C4-2B (cell line): ENCODE measurements around the gene ANP32A.

Experiments
- H3K27ac ChIP-seq: fragments of 450-650 bp; 2 replicates; pipeline ENCODE4 v1.5.1; 2017
- ZFX ChIP-seq: fragments of 450-650 bp; IDR thresholded peaks from 2 replicates; pipeline ENCODE4 v1.6.1; 2017
- TF ChIP-seq, protein P1 (sequence below): fragments of 450-650 bp; conservative IDR thresholded peaks from 2 replicates; pipeline ENCODE4 v1.5.1; 2017; ENCODE audit warnings: mild to moderate bottlenecking

The ANP32A gene

DNA sequence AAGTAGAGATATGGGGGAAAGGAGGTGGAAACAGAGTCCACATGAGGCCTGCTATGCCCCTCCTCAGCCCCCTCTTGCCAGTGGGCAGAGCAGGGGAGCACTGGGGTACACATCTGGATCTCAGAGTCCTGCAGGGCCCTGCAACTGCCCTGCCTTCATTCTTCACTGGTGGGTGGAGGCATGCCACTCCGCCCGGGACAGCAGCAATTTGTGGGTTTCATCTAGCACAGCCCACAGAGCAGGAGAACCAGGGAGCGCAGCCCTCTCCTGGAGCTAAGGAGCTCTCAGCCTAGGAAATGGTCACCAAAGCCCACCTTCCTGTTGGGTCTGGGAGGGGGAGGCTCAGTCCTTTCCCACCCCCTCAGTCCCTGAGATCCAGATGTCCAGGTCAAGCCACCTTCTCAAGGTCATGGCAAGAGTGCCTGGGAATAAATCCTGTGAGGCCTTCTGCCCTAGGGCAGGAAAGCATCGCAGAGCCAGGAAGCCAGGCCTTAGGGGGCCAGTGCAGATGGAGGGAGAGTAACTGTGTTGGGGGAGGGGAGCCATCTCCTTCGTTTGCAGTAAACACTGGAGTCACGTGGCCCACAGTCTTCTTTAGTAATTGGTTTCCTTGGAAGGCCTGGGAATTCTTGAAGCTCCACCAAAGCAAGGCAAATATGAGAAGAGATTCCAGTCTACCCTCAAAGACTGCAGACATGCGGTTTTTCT is 31.0 kb downstream of the ANP32A start:
- no peak for TF ChIP-seq ZFX
- TF ChIP-seq, protein P1, sequence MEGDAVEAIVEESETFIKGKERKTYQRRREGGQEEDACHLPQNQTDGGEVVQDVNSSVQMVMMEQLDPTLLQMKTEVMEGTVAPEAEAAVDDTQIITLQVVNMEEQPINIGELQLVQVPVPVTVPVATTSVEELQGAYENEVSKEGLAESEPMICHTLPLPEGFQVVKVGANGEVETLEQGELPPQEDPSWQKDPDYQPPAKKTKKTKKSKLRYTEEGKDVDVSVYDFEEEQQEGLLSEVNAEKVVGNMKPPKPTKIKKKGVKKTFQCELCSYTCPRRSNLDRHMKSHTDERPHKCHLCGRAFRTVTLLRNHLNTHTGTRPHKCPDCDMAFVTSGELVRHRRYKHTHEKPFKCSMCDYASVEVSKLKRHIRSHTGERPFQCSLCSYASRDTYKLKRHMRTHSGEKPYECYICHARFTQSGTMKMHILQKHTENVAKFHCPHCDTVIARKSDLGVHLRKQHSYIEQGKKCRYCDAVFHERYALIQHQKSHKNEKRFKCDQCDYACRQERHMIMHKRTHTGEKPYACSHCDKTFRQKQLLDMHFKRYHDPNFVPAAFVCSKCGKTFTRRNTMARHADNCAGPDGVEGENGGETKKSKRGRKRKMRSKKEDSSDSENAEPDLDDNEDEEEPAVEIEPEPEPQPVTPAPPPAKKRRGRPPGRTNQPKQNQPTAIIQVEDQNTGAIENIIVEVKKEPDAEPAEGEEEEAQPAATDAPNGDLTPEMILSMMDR, result no peak
- H3K27ac ChIP-seq, result peak overlapping the region; percentile 83

DNA sequence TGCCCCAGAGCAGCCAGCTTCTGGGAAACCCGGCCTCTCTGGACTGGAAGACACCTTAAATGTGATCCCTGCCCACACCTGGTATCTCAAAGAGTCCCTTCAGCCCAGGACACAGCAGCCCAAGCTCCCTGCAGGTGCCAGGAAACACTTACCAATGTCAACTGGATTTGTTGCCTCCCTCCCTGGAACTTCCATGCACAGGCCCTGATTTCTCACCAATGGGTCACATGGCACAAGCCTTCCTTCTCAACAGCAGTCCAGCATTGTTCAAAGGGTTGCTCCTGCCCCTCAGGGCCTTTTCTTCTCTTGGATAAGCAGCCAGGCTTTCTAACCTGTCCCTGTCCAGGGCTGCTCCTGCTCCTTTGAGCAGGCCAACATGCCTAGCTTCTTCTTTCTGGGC is 31.6 kb downstream of the ANP32A start:
- TF ChIP-seq, protein P1, result no peak
- no peak for TF ChIP-seq ZFX
- H3K27ac ChIP-seq, result peak overlapping the region; percentile 83

GRCh38 chr15:68788264-68788624 is 32.5 kb downstream of the ANP32A start:
- TF ChIP-seq, protein P1, result no peak
- TF ChIP-seq ZFX, result no peak
- H3K27ac ChIP-seq, result peak overlapping the region; percentile 83

DNA sequence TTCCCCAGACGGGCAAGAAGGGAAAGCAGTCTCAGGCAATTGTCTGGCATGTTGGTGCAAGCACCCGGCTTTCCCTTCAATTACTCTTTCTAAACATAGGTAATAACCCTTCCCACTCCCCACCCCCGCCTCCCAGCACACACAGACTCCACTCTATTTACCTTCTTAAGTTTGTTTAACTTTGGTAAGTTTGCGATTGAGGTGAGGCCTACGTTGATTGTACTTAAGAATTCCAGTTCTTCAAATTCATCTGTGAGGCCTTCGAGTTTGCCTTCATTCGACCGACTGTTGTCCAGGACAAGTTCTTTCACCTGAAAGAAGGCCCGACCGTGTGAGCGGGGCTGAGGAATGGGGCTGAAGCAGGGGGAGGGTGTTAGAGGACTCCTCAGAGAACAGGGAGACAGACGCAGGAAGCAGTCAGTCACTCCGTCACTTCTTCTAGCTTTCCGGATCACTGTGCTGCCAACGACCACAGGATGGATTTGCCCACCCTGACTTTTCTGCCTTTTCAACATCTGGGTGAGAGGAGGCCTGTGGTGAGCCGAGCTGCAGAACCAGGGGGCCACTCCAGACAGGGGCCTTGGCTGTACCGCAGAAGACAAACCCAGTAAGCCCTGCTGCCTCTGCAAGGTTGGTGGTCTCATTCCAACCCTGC is 33.0 kb downstream of the ANP32A start:
- H3K27ac ChIP-seq, result peak overlapping the region; percentile 83
- TF ChIP-seq, protein P1, result no peak
- TF ChIP-seq ZFX, result 0 out of 2 replicates have a peak, but pooled peaks have one; percentile 36

- peak overlapping the region; percentile 83 for H3K27ac ChIP-seq
- TF ChIP-seq, protein P1, result no peak
- no peak for TF ChIP-seq ZFX
Measured at GRCh38 chr15:68786753-68787152, 33.9 kb downstream of the ANP32A start.

DNA sequence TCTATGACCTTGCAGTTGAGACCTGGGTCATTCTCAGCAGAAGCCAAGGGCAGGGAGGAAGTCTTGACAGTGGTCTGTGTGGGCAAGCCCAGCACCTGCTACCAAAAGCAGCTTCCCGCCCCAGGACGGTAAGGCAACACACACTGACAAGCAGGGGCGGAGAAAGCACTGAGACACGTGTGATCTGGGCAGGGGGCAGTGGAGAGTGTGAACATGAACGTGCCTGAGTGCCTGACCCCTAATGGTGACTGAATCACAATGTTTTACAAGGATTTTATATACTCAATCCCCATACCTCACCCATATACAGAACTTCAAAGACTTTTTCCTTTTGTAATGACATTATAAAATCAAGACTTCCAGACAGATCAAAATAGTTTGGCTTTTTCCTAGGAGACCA is 35.2 kb downstream of the ANP32A start:
- TF ChIP-seq, protein P1, result no peak
- TF ChIP-seq ZFX, result no peak
- H3K27ac ChIP-seq, result peak overlapping the region; percentile 16; the same call in 1 of the 2 replicates

GRCh38 chr15:68784206-68784605 is 36.5 kb downstream of the ANP32A start:
- TF ChIP-seq, protein P1, result no peak
- TF ChIP-seq ZFX, result no peak
- peak overlapping the region; percentile 25 for H3K27ac ChIP-seq
